Measurements from ENCODE around the gene SMARCA1.

GRCh38 chrX:129520151-129520550, 3.1 kb downstream of the SMARCA1 start:
- no peak for TF ChIP-seq POLR2A (IDR thresholded peaks at IDR 0.05)
- no peak for TF ChIP-seq POLR2AphosphoS5 (IDR thresholded peaks at IDR 0.05)
- no peak for TF ChIP-seq CTCF (IDR thresholded peaks at IDR 0.05)
- no peak for TF ChIP-seq EP300 (IDR thresholded peaks at IDR 0.05)

Measured in stomach (tissue), 4 donors.